ENCODE results near the gene EWSR1.

EWSR1 gene

GRCh38 chr22:29300467-29300806 lies 32.4 kb downstream of the EWSR1 start:
- TF ChIP-seq CTCF (IDR thresholded peaks at IDR 0.05; ENCODE audit: borderline replicate concordance, control extremely low read depth, extremely low read depth, insufficient read depth, missing control alignments): no peak
- in situ Hi-C loops (cut with MboI; ENCODE audit: low sequenced_read_pairs, unreplicated experiment): no loop called here
- DNase-seq (ENCODE audit: low spot score): no peak

GRCh38 chr22:29300807-29301601 lies 32.9 kb downstream of the EWSR1 start:
- DNase-seq (ENCODE audit: low spot score): no peak
- no peak for TF ChIP-seq CTCF (IDR thresholded peaks at IDR 0.05; ENCODE audit: borderline replicate concordance, control extremely low read depth, extremely low read depth, insufficient read depth, missing control alignments)
- in situ Hi-C loops (cut with MboI; ENCODE audit: low sequenced_read_pairs, unreplicated experiment): no loop called here

DNA sequence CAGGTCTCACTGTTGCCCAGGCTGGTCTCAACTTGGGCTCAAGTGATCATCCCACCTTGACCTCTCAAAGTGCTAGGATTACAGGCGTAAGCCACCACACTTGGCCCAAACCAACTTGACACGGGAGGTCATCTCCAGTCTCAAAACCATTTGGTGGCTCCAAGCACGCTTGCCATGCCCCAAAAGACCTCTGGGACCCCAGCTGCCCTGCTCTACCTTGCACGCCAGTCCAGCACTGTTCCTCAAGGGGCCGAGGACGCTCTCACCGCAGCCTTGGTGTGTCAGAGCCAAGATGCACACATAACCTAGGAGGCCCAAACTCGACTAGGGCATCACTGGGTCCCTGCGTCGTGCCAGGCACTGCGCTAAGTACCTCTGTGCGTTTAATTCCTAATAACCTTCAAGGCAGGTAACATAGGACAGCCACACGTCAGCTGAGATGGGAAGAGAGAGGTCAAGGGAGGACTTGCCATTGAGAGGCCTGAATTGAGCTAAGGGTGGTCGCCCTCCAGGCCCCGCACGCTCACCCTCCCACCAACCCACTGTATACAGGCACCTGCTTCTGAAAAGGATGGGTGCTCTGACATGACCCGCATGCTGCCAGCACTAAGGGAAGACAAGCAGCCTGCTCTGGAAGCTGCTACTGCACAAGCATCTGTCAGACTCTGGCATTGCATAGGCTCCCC lies 33.8 kb downstream of the EWSR1 start:
- no peak for DNase-seq (ENCODE audit: low spot score)
- no peak for TF ChIP-seq CTCF (IDR thresholded peaks at IDR 0.05; ENCODE audit: borderline replicate concordance, control extremely low read depth, extremely low read depth, insufficient read depth, missing control alignments)
- in situ Hi-C loops (cut with MboI; ENCODE audit: low sequenced_read_pairs, unreplicated experiment): no loop called here

GRCh38 chr22:29302402-29302680 lies 34.3 kb downstream of the EWSR1 start:
- in situ Hi-C loops (cut with MboI; ENCODE audit: low sequenced_read_pairs, unreplicated experiment): no loop called here
- no peak for DNase-seq (ENCODE audit: low spot score)
- no peak for TF ChIP-seq CTCF (IDR thresholded peaks at IDR 0.05; ENCODE audit: borderline replicate concordance, control extremely low read depth, extremely low read depth, insufficient read depth, missing control alignments)

DNA sequence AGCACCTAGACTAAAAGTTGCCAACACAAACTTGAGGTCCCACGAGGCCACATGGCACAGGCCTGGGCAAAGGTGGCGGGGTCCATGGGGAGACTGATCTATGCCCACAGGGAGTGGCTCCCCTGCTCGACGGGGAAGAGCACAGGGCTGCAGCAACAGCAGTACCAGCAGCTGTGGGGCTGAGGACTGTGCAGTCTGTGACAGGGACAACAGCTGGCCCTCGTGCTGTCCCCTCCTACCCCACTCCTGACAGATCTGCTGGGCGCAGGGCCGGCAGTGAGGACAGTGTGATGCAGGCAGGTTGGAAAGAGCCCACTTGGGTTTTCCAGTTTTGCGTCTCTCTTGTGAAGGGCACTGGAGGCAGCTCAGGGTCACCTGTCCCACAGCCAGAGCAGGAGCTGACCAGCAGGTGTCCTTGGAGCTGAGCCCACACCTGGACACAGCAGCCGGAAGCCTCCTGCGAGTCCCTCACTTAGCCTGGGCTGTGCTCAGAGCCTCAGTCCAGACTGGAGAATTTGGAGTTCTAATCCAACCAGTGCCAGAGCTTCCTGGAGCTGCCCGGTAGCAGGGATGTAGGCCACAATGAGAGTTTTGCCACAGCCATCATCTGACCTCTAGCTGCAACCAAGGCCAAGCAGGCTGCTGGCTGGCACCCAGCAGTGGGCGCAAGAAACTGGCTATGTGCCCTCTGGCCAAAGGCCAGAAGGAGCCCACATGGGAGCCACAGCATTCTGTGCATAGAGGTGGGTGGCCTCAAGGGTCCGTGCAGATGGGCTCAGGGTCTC lies 34.8 kb downstream of the EWSR1 start:
- TF ChIP-seq CTCF (IDR thresholded peaks at IDR 0.05; ENCODE audit: borderline replicate concordance, control extremely low read depth, extremely low read depth, insufficient read depth, missing control alignments): no peak
- no peak for DNase-seq (ENCODE audit: low spot score)
- in situ Hi-C loops (cut with MboI; ENCODE audit: low sequenced_read_pairs, unreplicated experiment): no loop called here

DNA sequence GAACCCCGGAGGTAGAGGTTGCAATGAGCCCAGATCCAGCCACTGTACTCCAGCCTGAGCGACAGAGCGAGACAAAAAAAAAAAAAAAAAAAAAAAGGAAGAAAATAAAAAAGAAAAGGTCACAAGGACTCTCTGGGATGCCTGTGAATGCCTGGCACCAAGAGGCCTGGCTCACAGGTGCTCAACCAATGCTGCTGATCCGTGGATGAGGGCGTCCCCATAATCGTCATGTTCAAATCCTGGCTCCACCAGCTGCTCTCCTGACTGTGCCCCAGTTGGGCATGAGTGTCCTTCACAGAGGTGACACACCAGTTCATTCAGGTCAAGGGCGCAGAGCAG lies 37.7 kb downstream of the EWSR1 start:
- in situ Hi-C loops (cut with MboI; ENCODE audit: low sequenced_read_pairs, unreplicated experiment): no loop called here
- DNase-seq (ENCODE audit: low spot score): no peak
- no peak for TF ChIP-seq CTCF (IDR thresholded peaks at IDR 0.05; ENCODE audit: borderline replicate concordance, control extremely low read depth, extremely low read depth, insufficient read depth, missing control alignments)

Data from GM13976 (cell line).